ENCODE data around the gene CACNG1.

GRCh38 chr17:67038861-67039365 is 5.4 kb upstream of the CACNG1 start:
- TF ChIP-seq CTCF (IDR thresholded peaks at IDR 0.05) (no peak), POLR2A (IDR thresholded peaks at IDR 0.05) (no peak)

Measured in testis (tissue), 2 donors.